ENCODE results near the gene RASSF10.

RASSF10 gene

DNA sequence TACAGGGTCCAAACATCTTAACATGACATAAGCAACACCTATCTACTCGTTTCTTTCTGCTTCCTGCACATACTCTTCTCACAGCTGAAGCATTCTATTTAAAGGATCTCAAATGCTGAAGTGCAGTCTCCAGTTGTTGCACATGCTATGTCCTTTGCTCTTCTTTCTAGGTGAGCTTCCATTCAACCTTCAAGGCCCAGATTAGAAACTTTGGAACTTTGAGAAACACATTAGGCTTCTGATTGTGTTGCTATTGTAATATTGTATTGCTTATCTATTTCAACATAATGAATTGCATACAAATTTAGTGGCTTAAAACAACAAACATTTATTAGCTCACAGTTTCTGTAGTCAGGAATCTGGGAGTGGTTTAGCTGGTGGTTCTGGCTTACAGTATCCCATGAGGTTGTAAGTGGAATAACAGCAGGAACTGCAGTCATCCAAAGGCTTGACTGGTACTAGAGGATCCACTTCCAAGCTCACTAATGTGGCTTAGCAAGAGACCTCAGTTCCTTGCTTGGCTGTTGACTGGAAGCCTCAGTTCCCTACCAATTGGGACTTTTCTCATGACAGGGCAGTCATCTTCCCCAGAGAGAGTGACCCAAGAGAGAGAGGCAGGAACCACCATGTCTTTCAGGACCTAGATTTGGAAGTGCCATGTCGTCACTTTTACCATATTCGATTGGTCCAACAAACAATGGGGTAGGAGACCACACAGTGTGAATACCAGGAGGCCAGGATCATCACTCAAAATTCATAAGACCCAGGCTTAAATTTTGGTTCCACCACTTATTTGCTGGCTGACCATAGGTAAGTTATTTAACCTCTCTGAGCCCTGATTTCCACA lies 27.2 kb upstream of the RASSF10 start:
- no peak overlapping the region for H3K27ac ChIP-seq (ENCODE audit: poor library complexity, severe bottlenecking)
- TF ChIP-seq, protein P1, sequence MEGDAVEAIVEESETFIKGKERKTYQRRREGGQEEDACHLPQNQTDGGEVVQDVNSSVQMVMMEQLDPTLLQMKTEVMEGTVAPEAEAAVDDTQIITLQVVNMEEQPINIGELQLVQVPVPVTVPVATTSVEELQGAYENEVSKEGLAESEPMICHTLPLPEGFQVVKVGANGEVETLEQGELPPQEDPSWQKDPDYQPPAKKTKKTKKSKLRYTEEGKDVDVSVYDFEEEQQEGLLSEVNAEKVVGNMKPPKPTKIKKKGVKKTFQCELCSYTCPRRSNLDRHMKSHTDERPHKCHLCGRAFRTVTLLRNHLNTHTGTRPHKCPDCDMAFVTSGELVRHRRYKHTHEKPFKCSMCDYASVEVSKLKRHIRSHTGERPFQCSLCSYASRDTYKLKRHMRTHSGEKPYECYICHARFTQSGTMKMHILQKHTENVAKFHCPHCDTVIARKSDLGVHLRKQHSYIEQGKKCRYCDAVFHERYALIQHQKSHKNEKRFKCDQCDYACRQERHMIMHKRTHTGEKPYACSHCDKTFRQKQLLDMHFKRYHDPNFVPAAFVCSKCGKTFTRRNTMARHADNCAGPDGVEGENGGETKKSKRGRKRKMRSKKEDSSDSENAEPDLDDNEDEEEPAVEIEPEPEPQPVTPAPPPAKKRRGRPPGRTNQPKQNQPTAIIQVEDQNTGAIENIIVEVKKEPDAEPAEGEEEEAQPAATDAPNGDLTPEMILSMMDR (IDR thresholded peaks at IDR 0.05; ENCODE audit: poor library complexity, severe bottlenecking) = no peak
- H3K9me3 ChIP-seq (ENCODE audit: severe bottlenecking) = no peaks in the 10 kb centered on the region
- ATAC-seq (ENCODE audit: low read depth) (peak; percentile 54; the same call in 1 of the 3 replicates), DNase-seq (ENCODE audit: low spot score) (no peak)
- H3K27me3 ChIP-seq (ENCODE audit: insufficient read depth, poor library complexity, severe bottlenecking) = no peaks in the 10 kb centered on the region
- no peak overlapping the region for H3K4me3 ChIP-seq (ENCODE audit: severe bottlenecking)
- H3K36me3 ChIP-seq (ENCODE audit: low read depth) = no peaks in the 10 kb centered on the region
- no peaks in the 10 kb centered on the region for H3K4me1 ChIP-seq (ENCODE audit: insufficient read depth, poor library complexity, severe bottlenecking)

DNA sequence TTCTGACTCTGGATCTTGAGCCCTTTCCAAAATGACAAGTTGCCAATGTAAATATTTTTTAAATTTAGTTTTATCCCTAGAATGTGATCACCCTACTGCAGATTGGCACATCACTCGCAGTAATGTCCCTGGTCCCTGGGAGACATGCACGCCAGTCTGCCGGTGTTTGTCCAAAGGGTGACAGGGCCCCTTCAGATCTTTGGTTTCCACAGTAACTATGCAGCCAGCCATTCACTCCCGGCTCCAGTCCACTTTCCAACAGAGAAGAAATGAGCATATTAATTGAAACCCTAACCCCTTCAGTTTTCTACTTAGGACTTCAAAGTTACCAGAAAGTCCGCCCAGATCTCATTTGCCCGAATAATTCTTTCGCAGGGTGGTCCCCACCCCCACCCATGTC lies 25.8 kb upstream of the RASSF10 start:
- H3K9me3 ChIP-seq (ENCODE audit: severe bottlenecking) = no peaks in the 10 kb centered on the region
- DNase-seq (ENCODE audit: low spot score) = no peak

DNA sequence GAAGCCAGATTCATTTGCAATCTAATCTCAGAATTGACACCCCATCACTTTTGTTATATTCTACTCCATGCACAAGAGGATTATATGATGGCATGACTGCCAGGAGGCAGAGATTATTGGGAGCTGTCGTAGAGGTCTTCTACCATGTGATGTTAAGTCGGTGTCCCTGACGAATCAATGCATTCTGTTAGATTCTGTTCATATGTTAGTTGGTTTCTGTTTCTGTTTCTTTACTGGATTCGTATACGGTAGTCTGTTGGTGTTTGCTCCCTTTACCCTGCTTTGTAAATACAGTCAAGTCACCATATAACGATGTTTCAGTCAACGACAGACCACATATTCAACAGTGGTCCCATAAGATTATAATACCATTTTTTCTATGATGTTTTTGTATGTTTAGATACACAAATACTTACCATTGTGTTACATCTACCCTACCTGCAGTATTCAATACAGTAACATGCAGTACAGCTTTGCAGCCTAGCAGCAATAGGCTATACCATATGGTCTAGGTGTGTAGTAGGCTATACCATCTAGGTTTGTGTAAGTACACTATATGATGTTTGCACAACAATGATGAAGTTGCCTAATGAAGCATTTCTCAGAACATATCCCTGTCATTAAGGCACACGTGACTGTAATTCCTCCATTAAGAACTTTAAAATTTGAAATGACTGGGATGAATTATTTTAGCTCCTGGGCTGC lies 22.8 kb upstream of the RASSF10 start:
- no peak for ATAC-seq (ENCODE audit: low read depth)
- no peak overlapping the region for H3K4me3 ChIP-seq (ENCODE audit: severe bottlenecking)
- TF ChIP-seq, protein P1 (IDR thresholded peaks at IDR 0.05; ENCODE audit: poor library complexity, severe bottlenecking) = no peak

More for the DNA sequence above, 25.8 kb upstream of the RASSF10 start:
- Histone ChIP-seq H3K4me3 (ENCODE audit: severe bottlenecking) (no peak overlapping the region), H3K27ac (ENCODE audit: poor library complexity, severe bottlenecking) (no peak overlapping the region), H3K27me3 (ENCODE audit: insufficient read depth, poor library complexity, severe bottlenecking) (no peaks in the 10 kb centered on the region), H3K4me1 (ENCODE audit: insufficient read depth, poor library complexity, severe bottlenecking) (no peaks in the 10 kb centered on the region), H3K36me3 (ENCODE audit: low read depth) (no peaks in the 10 kb centered on the region)
- TF ChIP-seq, protein P1 (IDR thresholded peaks at IDR 0.05; ENCODE audit: poor library complexity, severe bottlenecking) = no peak
- ATAC-seq (ENCODE audit: low read depth) = no peak

DNA sequence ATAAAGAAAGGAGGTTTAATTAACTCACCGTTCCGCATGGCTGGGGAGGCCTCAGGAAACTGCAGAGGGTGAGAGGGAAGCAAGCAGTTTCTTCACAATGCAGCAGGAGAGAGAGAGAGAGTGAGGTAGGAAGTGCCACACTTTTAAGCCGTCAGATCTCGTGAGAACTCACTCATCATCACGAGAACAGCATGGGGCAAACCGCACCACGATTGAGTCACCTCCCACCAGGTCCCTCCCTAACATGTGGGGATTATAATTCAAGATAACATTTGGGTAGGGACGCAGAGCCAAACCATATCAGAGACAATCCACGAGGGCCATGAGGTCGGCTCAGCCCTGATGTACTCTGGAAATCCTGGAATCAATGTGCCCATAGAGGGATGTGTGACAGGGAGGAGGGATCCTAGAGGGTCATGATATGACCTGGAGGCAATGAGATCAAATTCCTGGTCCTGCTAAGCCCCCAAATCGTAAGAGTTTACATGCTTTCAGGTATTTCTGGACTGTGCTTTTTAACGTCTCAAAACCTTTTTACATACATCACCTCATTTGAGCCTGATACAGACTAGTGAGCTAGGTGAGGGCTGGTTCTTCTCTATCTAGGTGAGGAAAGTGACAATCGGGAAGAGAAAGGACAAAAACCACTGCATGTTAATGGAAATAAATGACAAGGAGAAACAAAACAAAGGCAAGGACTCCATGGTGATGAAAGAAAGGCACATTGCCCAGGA lies 19.5 kb upstream of the RASSF10 start:
- Histone ChIP-seq H3K4me3 (ENCODE audit: severe bottlenecking) (no peak overlapping the region), H3K27ac (ENCODE audit: poor library complexity, severe bottlenecking) (no peak overlapping the region), H3K27me3 (ENCODE audit: insufficient read depth, poor library complexity, severe bottlenecking) (no peaks in the 10 kb centered on the region), H3K4me1 (ENCODE audit: insufficient read depth, poor library complexity, severe bottlenecking) (peaks cover 7% of the 10 kb centered on the region), H3K9me3 (ENCODE audit: severe bottlenecking) (no peaks in the 10 kb centered on the region), H3K36me3 (ENCODE audit: low read depth) (no peaks in the 10 kb centered on the region)
- DNase-seq (ENCODE audit: low spot score) (no peak), ATAC-seq (ENCODE audit: low read depth) (no peak)
- TF ChIP-seq, protein P1 (IDR thresholded peaks at IDR 0.05; ENCODE audit: poor library complexity, severe bottlenecking) = no peak

More for the DNA sequence above, 22.8 kb upstream of the RASSF10 start:
- no peaks in the 10 kb centered on the region for H3K36me3 ChIP-seq (ENCODE audit: low read depth)
- no peaks in the 10 kb centered on the region for H3K9me3 ChIP-seq (ENCODE audit: severe bottlenecking)
- no peak overlapping the region for H3K27ac ChIP-seq (ENCODE audit: poor library complexity, severe bottlenecking)
- H3K27me3 ChIP-seq (ENCODE audit: insufficient read depth, poor library complexity, severe bottlenecking) = no peaks in the 10 kb centered on the region
- DNase-seq (ENCODE audit: low spot score) = no peak
- H3K4me1 ChIP-seq (ENCODE audit: insufficient read depth, poor library complexity, severe bottlenecking) = no peaks in the 10 kb centered on the region

All from RWPE2 (cell line).